HEK293 (cell line): Measurements from ENCODE around the gene STEAP3.
A peak's percentile ranks its signal among the peaks of the same experiment; 100 is the strongest.

Experiments used
- FEZF1 ChIP-seq: fragments of 450-650 bp; formaldehyde crosslinking; IDR thresholded peaks from 2 replicates; pipeline ENCODE4 v1.5.1; 2016; ENCODE audit warnings: missing biosample characterization, missing genetic modification characterization
- GLI2 ChIP-seq: fragments of 450-650 bp; formaldehyde crosslinking; IDR thresholded peaks from 2 replicates; pipeline ENCODE4; 2017; ENCODE audit warnings: missing biosample characterization, missing genetic modification characterization, low read depth, borderline replicate concordance
- HOXA7 ChIP-seq: sonication (generic); formaldehyde crosslinking; IDR thresholded peaks from 2 replicates; pipeline ENCODE4 v1.8.1; 2022; ENCODE audit warnings: missing genetic modification reagents, borderline replicate concordance
- PRDM2 ChIP-seq: fragments of 450-650 bp; formaldehyde crosslinking; IDR thresholded peaks from 2 replicates; pipeline ENCODE4 v1.5.1; 2016; ENCODE audit warnings: missing biosample characterization, missing genetic modification characterization, borderline replicate concordance
- REPIN1 ChIP-seq: fragments of 450-650 bp; formaldehyde crosslinking; IDR thresholded peaks from 2 replicates; pipeline ENCODE4 v1.5.1; 2017; ENCODE audit warnings: missing biosample characterization, missing genetic modification characterization, low read depth
- TRIM28 ChIP-seq: IDR thresholded peaks from 2 replicates; pipeline ENCODE4 v1.6.1; 2011; ENCODE audit warnings: low read length, control low read depth, borderline replicate concordance
- ZBTB1 ChIP-seq: fragments of 450-650 bp; formaldehyde crosslinking; IDR thresholded peaks from 2 replicates; pipeline ENCODE4 v1.5.1; 2016; ENCODE audit warnings: missing biosample characterization, missing genetic modification characterization
- ZFHX2 ChIP-seq: fragments of 450-650 bp; formaldehyde crosslinking; conservative IDR thresholded peaks from 2 replicates; pipeline ENCODE4 v1.5.1; 2016; ENCODE audit warnings: missing biosample characterization, missing genetic modification characterization
- ZNF2 ChIP-seq: fragments of 450-650 bp; formaldehyde crosslinking; IDR thresholded peaks from 2 replicates; pipeline ENCODE4 v1.5.1; 2016; ENCODE audit warnings: missing biosample characterization, missing genetic modification characterization
- ZNF211 ChIP-seq: fragments of 450-650 bp; formaldehyde crosslinking; IDR thresholded peaks from 2 replicates; pipeline ENCODE4 v1.5.1; 2016; ENCODE audit warnings: low read depth, missing biosample characterization, missing genetic modification characterization
- ZNF391 ChIP-seq: fragments of 450-650 bp; formaldehyde crosslinking; IDR thresholded peaks from 2 replicates; pipeline ENCODE4 v1.5.1; 2016; ENCODE audit warnings: low read depth, missing biosample characterization, missing genetic modification characterization, borderline replicate concordance
- ZNF394 ChIP-seq: fragments of 450-650 bp; formaldehyde crosslinking; IDR thresholded peaks from 2 replicates; pipeline ENCODE4 v1.5.1; 2016; ENCODE audit warnings: missing biosample characterization, missing genetic modification characterization, mild to moderate bottlenecking, moderate library complexity, borderline replicate concordance
- ZNF404 ChIP-seq: fragments of 450-650 bp; formaldehyde crosslinking; IDR thresholded peaks from 2 replicates; pipeline ENCODE4 v1.5.1; 2017; ENCODE audit warnings: missing biosample characterization, missing genetic modification characterization
- ZNF426 ChIP-seq: fragments of 450-650 bp; formaldehyde crosslinking; IDR thresholded peaks from 2 replicates; pipeline ENCODE4 v1.5.1; 2017; ENCODE audit warnings: missing biosample characterization, missing genetic modification characterization, mild to moderate bottlenecking, inconsistent platforms, moderate library complexity
- ZNF514 ChIP-seq: fragments of 450-650 bp; formaldehyde crosslinking; IDR thresholded peaks from 2 replicates; pipeline ENCODE4 v1.5.1; 2016; ENCODE audit warnings: missing biosample characterization, missing genetic modification characterization
- ZNF561 ChIP-seq: fragments of 450-650 bp; IDR thresholded peaks from 2 replicates; pipeline ENCODE4 v1.5.1; 2018; ENCODE audit warnings: missing biosample characterization, missing genetic modification characterization, borderline replicate concordance
- ZNF571 ChIP-seq: fragments of 450-650 bp; formaldehyde crosslinking; IDR thresholded peaks from 2 replicates; pipeline ENCODE4 v1.5.0; 2017; ENCODE audit warnings: missing biosample characterization, missing genetic modification characterization
- ZNF692 ChIP-seq: fragments of 450-650 bp; formaldehyde crosslinking; IDR thresholded peaks from 2 replicates; pipeline ENCODE4 v1.5.1; 2016; ENCODE audit warnings: missing biosample characterization, missing genetic modification characterization
- ZXDB ChIP-seq: fragments of 450-650 bp; formaldehyde crosslinking; IDR thresholded peaks from 2 replicates; pipeline ENCODE4 v1.5.1; 2016; ENCODE audit warnings: missing biosample characterization, missing genetic modification characterization
- TF ChIP-seq, protein P1 (sequence below): fragments of 450-650 bp; IDR thresholded peaks from 2 replicates; pipeline ENCODE4 v1.5.1; 2018; ENCODE audit warnings: missing biosample characterization, mild to moderate bottlenecking, missing genetic modification characterization
- TF ChIP-seq, protein P2 (sequence below): fragments of 450-650 bp; formaldehyde crosslinking; IDR thresholded peaks from 2 replicates; pipeline ENCODE4 v1.5.1; 2017; ENCODE audit warnings: missing biosample characterization, missing genetic modification characterization
- TF ChIP-seq, protein P3 (sequence below): fragments of 450-650 bp; formaldehyde crosslinking; IDR thresholded peaks from 2 replicates; pipeline ENCODE4 v1.5.1; 2016; ENCODE audit warnings: missing biosample characterization, missing genetic modification characterization
- TF ChIP-seq, protein P4 (sequence below): fragments of 450-650 bp; formaldehyde crosslinking; IDR thresholded peaks from 2 replicates; pipeline ENCODE4 v1.5.1; 2017; ENCODE audit warnings: missing biosample characterization, missing genetic modification characterization

The STEAP3 gene

DNA sequence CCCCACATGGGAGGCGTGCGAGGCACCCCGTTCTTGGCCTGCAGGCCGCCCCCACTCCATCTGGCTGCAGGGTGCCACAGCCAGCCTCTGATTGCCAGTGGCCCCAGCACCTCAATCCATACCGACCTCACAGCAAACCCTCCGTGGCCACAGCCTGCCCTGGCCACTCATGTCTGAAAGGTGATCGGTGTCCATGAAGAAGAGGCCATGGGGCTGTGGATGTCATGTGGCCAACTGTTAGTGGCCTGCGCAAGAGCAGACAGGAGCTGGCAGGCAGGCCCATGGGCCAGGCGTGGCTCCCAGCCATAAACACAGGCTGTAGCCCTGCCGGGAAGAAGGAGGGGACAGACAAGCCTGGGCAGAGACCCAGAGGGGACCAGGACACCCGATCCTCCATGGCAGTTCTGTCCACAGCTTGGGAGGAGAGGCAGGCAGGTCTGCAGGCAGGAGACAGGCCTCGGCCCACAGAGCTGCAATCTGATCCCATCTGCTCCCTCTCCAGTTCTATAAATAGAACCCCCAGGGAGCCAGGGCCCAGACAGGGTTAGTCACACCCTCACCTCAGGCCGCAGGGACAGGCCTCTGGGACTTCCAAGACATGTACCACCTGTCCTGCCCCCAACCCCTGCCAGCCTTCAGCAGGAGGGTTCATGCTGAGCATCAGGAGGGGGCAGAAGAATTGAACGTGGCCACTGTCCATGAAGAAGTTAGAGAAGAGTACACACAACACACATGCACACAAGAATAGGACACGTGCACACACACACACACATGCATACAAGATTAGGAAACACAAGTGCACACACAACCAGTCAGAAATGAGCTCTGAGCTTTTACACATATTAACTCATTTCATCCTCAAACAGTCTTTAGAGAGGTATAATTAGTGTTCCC is 16.9 kb downstream of the STEAP3 start (continued):
- TF ChIP-seq PRDM2 (tag by site-specific recombination) (no peak), ZNF692 (tag by site-specific recombination) (no peak), ZNF571 (tag by site-specific recombination) (no peak), ZNF561 (tag by site-specific recombination) (no peak), GLI2 (tag by site-specific recombination) (no peak), ZNF391 (tag by site-specific recombination) (no peak), HOXA7 (CRISPR knock-in tag) (no peak), ZNF394 (tag by site-specific recombination) (no peak), ZBTB1 (tag by site-specific recombination) (no peak), TRIM28 (peak; percentile 78), ZNF404 (tag by site-specific recombination) (no peak), ZXDB (tag by site-specific recombination) (0 out of 2 replicates have a peak, but pooled peaks have one; percentile 30), FEZF1 (tag by site-specific recombination) (peak; percentile 9; the same call in 1 of the 2 replicates), REPIN1 (tag by site-specific recombination) (no peak), ZNF2 (tag by site-specific recombination) (no peak), ZNF211 (no peak), ZFHX2 (tag by site-specific recombination) (peak; percentile 41; the same call in 1 of the 2 replicates), ZNF514 (tag by site-specific recombination) (no peak), ZNF426 (tag by site-specific recombination) (no peak)
- TF ChIP-seq, protein P1, sequence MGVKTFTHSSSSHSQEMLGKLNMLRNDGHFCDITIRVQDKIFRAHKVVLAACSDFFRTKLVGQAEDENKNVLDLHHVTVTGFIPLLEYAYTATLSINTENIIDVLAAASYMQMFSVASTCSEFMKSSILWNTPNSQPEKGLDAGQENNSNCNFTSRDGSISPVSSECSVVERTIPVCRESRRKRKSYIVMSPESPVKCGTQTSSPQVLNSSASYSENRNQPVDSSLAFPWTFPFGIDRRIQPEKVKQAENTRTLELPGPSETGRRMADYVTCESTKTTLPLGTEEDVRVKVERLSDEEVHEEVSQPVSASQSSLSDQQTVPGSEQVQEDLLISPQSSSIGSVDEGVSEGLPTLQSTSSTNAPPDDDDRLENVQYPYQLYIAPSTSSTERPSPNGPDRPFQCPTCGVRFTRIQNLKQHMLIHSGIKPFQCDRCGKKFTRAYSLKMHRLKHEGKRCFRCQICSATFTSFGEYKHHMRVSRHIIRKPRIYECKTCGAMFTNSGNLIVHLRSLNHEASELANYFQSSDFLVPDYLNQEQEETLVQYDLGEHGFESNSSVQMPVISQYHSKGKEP (tag by site-specific recombination), result no peak
- TF ChIP-seq, protein P2, sequence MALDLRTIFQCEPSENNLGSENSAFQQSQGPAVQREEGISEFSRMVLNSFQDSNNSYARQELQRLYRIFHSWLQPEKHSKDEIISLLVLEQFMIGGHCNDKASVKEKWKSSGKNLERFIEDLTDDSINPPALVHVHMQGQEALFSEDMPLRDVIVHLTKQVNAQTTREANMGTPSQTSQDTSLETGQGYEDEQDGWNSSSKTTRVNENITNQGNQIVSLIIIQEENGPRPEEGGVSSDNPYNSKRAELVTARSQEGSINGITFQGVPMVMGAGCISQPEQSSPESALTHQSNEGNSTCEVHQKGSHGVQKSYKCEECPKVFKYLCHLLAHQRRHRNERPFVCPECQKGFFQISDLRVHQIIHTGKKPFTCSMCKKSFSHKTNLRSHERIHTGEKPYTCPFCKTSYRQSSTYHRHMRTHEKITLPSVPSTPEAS, result peak; percentile 77
- TF ChIP-seq, protein P3, sequence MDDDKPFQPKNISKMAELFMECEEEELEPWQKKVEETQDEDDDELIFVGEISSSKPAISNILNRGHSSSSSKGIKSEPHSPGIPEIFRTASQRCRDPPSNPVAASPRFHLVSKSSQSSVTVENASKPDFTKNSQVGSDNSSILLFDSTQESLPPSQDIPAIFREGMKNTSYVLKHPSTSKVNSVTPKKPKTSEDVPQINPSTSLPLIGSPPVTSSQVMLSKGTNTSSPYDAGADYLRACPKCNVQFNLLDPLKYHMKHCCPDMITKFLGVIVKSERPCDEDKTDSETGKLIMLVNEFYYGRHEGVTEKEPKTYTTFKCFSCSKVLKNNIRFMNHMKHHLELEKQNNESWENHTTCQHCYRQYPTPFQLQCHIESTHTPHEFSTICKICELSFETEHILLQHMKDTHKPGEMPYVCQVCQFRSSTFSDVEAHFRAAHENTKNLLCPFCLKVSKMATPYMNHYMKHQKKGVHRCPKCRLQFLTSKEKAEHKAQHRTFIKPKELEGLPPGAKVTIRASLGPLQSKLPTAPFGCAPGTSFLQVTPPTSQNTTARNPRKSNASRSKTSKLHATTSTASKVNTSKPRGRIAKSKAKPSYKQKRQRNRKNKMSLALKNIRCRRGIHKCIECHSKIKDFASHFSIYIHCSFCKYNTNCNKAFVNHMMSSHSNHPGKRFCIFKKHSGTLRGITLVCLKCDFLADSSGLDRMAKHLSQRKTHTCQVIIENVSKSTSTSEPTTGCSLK (tag by site-specific recombination), result no peak
- TF ChIP-seq, protein P4, sequence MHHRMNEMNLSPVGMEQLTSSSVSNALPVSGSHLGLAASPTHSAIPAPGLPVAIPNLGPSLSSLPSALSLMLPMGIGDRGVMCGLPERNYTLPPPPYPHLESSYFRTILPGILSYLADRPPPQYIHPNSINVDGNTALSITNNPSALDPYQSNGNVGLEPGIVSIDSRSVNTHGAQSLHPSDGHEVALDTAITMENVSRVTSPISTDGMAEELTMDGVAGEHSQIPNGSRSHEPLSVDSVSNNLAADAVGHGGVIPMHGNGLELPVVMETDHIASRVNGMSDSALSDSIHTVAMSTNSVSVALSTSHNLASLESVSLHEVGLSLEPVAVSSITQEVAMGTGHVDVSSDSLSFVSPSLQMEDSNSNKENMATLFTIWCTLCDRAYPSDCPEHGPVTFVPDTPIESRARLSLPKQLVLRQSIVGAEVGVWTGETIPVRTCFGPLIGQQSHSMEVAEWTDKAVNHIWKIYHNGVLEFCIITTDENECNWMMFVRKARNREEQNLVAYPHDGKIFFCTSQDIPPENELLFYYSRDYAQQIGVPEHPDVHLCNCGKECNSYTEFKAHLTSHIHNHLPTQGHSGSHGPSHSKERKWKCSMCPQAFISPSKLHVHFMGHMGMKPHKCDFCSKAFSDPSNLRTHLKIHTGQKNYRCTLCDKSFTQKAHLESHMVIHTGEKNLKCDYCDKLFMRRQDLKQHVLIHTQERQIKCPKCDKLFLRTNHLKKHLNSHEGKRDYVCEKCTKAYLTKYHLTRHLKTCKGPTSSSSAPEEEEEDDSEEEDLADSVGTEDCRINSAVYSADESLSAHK (tag by site-specific recombination), result no peak
